Ovary (tissue), 9 donors: ENCODE results near the gene KPNA4. TPM values are rescaled to one million over a fixed set of nuclear protein-coding genes. Genes with fewer than 3 reads are reported as not detected.

Experiments used
- DNase-seq, 5 donors: peaks; one replicate each; pipeline ENCODE4 v3.0.0-alpha.2; 2019 to 2020
- H3K27ac ChIP-seq, 2 donors: fragments of 200-600 bp; one replicate each; pipeline versions ENCODE4 v1.5.1 to v1.8.0; 2019 to 2022
- H3K27me3 ChIP-seq: fragments of 200-600 bp; one replicate; pipeline ENCODE4 v1.8.0; 2022
- H3K36me3 ChIP-seq: fragments of 200-600 bp; sonication (generic); one replicate; pipeline ENCODE4 v1.5.1; 2019
- H3K4me1 ChIP-seq: one replicate; pipeline ENCODE4 v1.8.1; 2013; ENCODE audit warnings: mild to moderate bottlenecking, moderate library complexity; ENCODE audit not compliant: insufficient read depth
- H3K4me3 ChIP-seq: fragments of 200-600 bp; sonication (generic); one replicate; pipeline ENCODE4 v1.5.1; 2017
- H3K9me3 ChIP-seq, 2 donors: fragments of 200-600 bp in 1 of 2; sonication (generic) in 1 of 2; one replicate each; pipeline versions ENCODE4 v1.5.1 to v1.8.1; 2013 to 2019; ENCODE audit warnings: mild to moderate bottlenecking in 1 of 2, moderate library complexity in 1 of 2
- EP300 ChIP-seq: sonication (generic); formaldehyde crosslinking; IDR thresholded peaks from one replicate; pipeline ENCODE4 v1.6.1; 2017; ENCODE audit warnings: antibody characterized with exemption
- POLR2A ChIP-seq: fragments of 450-650 bp; IDR thresholded peaks from one replicate; pipeline ENCODE4 v1.6.1; 2017; ENCODE audit warnings: antibody characterized with exemption, mild to moderate bottlenecking, moderate library complexity
- WGBS, 3 donors: extraction: QIAGEN DNeasy Blood & Tissue Kit in 1 of 3; methylation state at CpG; one replicate each; pipeline versions ENCODE4 v1.1.5 to v1.1.7; 2013 to 2017; 5-methylcytosine and 5-hydroxymethylcytosine counted together
- intact Hi-C, 4 donors: fragments of 100-400 bp; cut with DNase I; formaldehyde crosslinking; loops; one replicate each; pipeline versions ENCODE4 v1.11.0 to v1.15.1; 2022 to 2023
- polyA plus RNA-seq, 2 donors: library from polyadenylated mRNA; stranded (reverse); fragments of 200-250 nt in 1 of 2; fragments of 350-450 nt in 1 of 2; fragmentation: Illumina TruSeq in 1 of 2; extraction: RNeasy Lipid Tissue Mini Kit (QIAGEN cat#74804) in 1 of 2; gene quantifications; one replicate each; pipeline ENCODE4 v1.2.3, GENCODE V29; 2013 to 2014
- total RNA-seq, 7 donors: library from RNA; depleted of rRNA in 2 of 7; stranded (reverse); fragments of >200 nt in 2 of 7; fragmentation: NEBNext Ultra II Directional in 3 of 7; extraction: Animal tissue kit (Norgen Biotek cat#: 25700) in 3 of 7; gene quantifications; one replicate each; pipeline versions ENCODE4 v1.1.0 to v1.2.4, GENCODE V29; 2016 to 2023
- TF ChIP-seq, protein P1 (sequence below), 3 donors: fragments of 450-650 bp in 2 of 3; fragments of 200-600 bp in 1 of 3; IDR thresholded peaks; one replicate each; pipeline versions ENCODE4 v1.5.1 to v1.8.0; 2016 to 2022; ENCODE audit warnings: antibody characterized with exemption in 3 of 3, mild to moderate bottlenecking in 1 of 3
- donor health status: DM: no; HTN: no; CAD: no; lungs with moderate emphysema.
- donor health status: DM: no; HTN: no; CAD: no.
- donor health status: Bipolar disorder and iron deficiency.
- donor health status: DM: yes; HTN: yes; CAD: no.
- donor health status: DM: no; HTN: no; CAD: no.
- donor health status: DM: yes; HTN: yes; CAD: no.

Gene KPNA4
- total and polyA plus RNA-seq, 9 donors = 11.4 to 64.0 (median 36.8) TPM

DNA sequence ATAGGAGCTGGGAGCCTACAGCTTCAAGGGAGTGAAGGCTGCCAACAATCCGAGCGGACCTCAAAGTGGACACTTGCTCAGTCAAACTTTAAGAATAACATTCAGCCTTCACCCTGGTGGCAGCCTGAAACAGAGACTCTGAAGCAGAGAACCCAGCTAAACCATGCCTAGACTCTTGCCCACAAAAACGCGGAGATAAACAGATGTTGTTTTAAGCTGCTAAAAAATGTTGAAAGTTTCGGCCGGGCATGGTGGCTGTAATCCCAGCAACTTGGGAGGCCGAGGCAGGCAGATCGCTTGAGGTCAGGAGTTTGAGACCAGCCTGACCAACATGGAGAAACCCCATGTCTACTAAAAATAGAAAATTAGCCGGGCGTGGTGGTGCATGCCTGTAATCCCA is 86.0 kb downstream of the KPNA4 start:
- Histone ChIP-seq H3K27me3 (no peaks in the 10 kb centered on the region), H3K27ac (no peak overlapping the region), H3K9me3 (no peaks in the 10 kb centered on the region), H3K36me3 (no peaks in the 10 kb centered on the region), H3K4me1 (no peaks in the 10 kb centered on the region), H3K4me3 (no peak overlapping the region)
- TF ChIP-seq, protein P1, sequence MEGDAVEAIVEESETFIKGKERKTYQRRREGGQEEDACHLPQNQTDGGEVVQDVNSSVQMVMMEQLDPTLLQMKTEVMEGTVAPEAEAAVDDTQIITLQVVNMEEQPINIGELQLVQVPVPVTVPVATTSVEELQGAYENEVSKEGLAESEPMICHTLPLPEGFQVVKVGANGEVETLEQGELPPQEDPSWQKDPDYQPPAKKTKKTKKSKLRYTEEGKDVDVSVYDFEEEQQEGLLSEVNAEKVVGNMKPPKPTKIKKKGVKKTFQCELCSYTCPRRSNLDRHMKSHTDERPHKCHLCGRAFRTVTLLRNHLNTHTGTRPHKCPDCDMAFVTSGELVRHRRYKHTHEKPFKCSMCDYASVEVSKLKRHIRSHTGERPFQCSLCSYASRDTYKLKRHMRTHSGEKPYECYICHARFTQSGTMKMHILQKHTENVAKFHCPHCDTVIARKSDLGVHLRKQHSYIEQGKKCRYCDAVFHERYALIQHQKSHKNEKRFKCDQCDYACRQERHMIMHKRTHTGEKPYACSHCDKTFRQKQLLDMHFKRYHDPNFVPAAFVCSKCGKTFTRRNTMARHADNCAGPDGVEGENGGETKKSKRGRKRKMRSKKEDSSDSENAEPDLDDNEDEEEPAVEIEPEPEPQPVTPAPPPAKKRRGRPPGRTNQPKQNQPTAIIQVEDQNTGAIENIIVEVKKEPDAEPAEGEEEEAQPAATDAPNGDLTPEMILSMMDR (IDR thresholded peaks at IDR 0.05) = no peak
- TF ChIP-seq POLR2A (no peak), EP300 (no peak)
- no peak for DNase-seq
- intact Hi-C loops = no loop called here
- 86 to 93% (median 88%) methylated on average over 10 of the region's 10 CpGs for WGBS, 3 donors

DNA sequence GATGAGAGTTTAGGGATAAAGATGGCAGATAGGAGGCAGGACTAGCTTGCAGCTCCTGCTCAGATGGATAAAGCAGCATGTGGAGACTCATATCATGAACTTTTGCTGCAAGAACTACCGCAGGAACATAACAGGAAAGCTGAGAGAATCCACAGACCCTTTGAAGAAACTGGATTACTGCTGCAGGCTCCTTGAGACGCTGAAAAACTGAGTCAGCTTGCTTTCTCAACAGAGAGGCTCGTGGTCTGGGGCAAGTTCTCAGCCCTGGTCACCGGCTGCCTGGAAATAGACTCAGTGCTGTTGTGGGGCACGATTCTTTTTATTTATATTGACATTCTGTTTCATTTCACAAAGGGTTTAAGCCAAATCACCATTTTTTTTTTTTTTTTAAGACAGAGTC is 87.0 kb downstream of the KPNA4 start:
- H3K27ac ChIP-seq = no peak overlapping the region
- 76 to 85% (median 83%) methylated on average over 5 of the region's 5 CpGs for WGBS, 3 donors
- no peak for DNase-seq
- H3K27me3 ChIP-seq = no peaks in the 10 kb centered on the region
- no peak for TF ChIP-seq EP300
- no peak for TF ChIP-seq POLR2A
- TF ChIP-seq, protein P1 (IDR thresholded peaks at IDR 0.05) = no peak
- no peak overlapping the region for H3K4me3 ChIP-seq
- intact Hi-C loops = no loop called here
- no peaks in the 10 kb centered on the region for H3K36me3 ChIP-seq
- no peaks in the 10 kb centered on the region for H3K9me3 ChIP-seq
- no peaks in the 10 kb centered on the region for H3K4me1 ChIP-seq

DNA sequence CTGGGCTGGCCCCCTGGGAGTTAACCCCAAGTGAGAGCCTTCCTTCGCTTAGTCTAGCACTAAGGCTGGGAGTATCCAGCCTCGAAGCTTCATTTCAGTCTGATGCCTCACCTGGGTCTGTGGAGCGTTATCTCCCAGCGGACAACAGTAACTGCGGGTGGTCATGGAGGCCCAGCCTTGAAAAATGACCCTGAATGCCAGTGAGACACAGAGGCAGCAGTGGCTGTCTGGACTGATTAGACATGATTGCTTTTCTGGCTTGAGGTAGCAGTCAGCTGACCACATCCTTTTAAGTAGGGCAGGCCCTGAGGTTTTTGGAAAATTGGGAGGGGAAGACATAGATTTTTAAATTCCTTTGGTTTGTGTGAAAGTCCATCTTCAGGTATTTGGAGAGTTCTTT is 87.6 kb downstream of the KPNA4 start:
- Histone ChIP-seq H3K27me3 (no peaks in the 10 kb centered on the region), H3K36me3 (no peaks in the 10 kb centered on the region), H3K4me3 (no peak overlapping the region), H3K4me1 (no peaks in the 10 kb centered on the region), H3K9me3 (no peaks in the 10 kb centered on the region), H3K27ac (no peak overlapping the region)
- WGBS, 3 donors = 35 to 73% (median 44%) methylated on average over 5 of the region's 5 CpGs
- DNase-seq = no peak
- TF ChIP-seq EP300 (no peak), POLR2A (no peak)
- TF ChIP-seq, protein P1 (IDR thresholded peaks at IDR 0.05) = no peak
- intact Hi-C loops = no loop called here

DNA sequence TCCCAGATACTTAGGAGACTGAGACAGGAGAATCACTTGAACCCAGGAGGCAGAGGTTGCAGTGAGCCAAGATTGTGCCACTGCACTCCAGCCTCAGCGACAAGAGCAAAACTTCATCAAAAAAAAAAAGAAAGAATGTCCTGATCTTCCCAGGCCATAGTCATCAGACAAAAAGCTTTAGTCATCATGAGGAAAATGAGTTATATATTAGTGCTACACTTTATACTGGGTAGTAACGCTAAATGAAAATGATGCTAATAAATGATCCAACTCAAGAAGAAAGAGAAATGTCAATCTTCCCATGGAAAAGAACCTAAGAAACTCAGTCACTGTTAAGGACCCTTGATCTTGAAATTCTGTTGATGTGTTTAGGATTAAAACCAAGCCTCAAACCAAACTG is 89.5 kb downstream of the KPNA4 start:
- TF ChIP-seq EP300 = no peak
- no peak for TF ChIP-seq POLR2A
- TF ChIP-seq, protein P1 (IDR thresholded peaks at IDR 0.05) = no peak
- Histone ChIP-seq H3K9me3 (no peaks in the 10 kb centered on the region), H3K36me3 (no peaks in the 10 kb centered on the region), H3K4me3 (no peak overlapping the region), H3K27ac (no peak overlapping the region), H3K27me3 (no peaks in the 10 kb centered on the region), H3K4me1 (no peaks in the 10 kb centered on the region)
- no peak for DNase-seq
- 92 to 96% (median 95%) methylated on average over 2 of the region's 2 CpGs for WGBS, 3 donors
- intact Hi-C loops = no loop called here

DNA sequence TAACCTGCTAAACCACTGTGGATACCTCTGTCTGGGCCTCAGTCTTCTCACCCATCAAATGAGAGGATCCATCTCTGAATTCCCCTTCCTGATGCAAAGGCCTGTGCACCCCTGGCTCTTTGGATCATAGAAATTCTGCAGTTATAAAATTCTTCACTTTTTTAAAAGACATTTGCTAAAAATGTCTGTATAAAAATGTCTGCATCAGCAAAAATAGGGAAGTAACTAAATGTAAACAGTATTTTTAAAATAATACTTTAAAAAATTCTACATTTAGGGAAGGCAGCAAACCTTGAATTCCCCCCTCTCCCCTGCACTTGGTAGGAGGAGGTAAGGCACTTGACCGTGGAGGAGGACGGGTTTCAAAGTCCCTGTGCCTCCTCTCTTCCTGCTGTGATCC is 90.2 kb downstream of the KPNA4 start:
- Histone ChIP-seq H3K36me3 (no peaks in the 10 kb centered on the region), H3K27ac (no peak overlapping the region), H3K27me3 (no peaks in the 10 kb centered on the region), H3K4me3 (no peak overlapping the region), H3K4me1 (no peaks in the 10 kb centered on the region), H3K9me3 (peaks cover 0 to 3% of the 10 kb centered on the region in 2 donors)
- TF ChIP-seq, protein P1 (IDR thresholded peaks at IDR 0.05) = no peak
- TF ChIP-seq EP300 (no peak), POLR2A (no peak)
- intact Hi-C loops = no loop called here
- 54 to 72% (median 58%) methylated on average over 2 of the region's 2 CpGs for WGBS, 3 donors
- no peak for DNase-seq
